MM.1S (cell line): Measurements from ENCODE around the gene NTM.

Experiments used
- DNase-seq: peaks from one replicate; pipeline ENCODE4 v3.0.0-alpha.2; 2015
- H2AFZ ChIP-seq: fragments of 300-600 bp; sonication (generic); 2 replicates; pipeline ENCODE4 v1.6.0; 2016; ENCODE audit warnings: antibody characterized with exemption, low read length
- H3F3A ChIP-seq: fragments of 300-600 bp; sonication (generic); 2 replicates; pipeline ENCODE4 v1.6.1; 2016; ENCODE audit warnings: mild to moderate bottlenecking, antibody characterized with exemption, low read length, moderate library complexity, mixed read lengths; ENCODE audit not compliant: insufficient read depth
- H3K27ac ChIP-seq: fragments of 300-600 bp; sonication (generic); 2 replicates; pipeline ENCODE4 v1.5.1; 2016; ENCODE audit warnings: mild to moderate bottlenecking, low read length
- H3K27me3 ChIP-seq: fragments of 300-600 bp; sonication (generic); replicated peaks from 2 replicates; pipeline ENCODE4 v1.6.0; 2016; ENCODE audit warnings: low read length; ENCODE audit not compliant: insufficient read depth
- H3K36me3 ChIP-seq: fragments of 300-600 bp; sonication (generic); replicated peaks from 2 replicates; pipeline ENCODE4 v1.6.1; 2016; ENCODE audit warnings: mild to moderate bottlenecking, low read length, mixed read lengths; ENCODE audit not compliant: insufficient read depth
- H3K4me1 ChIP-seq: fragments of 300-600 bp; sonication (generic); 2 replicates; pipeline ENCODE4 v1.6.1; 2016; ENCODE audit warnings: low read length, mixed read lengths
- H3K4me2 ChIP-seq: fragments of 300-600 bp; sonication (generic); 2 replicates; pipeline ENCODE4 v1.6.0; 2016; ENCODE audit warnings: low read depth, low read length
- H3K4me3 ChIP-seq: fragments of 300-600 bp; sonication (generic); 2 replicates; pipeline ENCODE4 v1.5.1; 2016; ENCODE audit warnings: low read length, mixed read lengths
- H3K79me2 ChIP-seq: fragments of 300-600 bp; sonication (generic); 2 replicates; pipeline ENCODE4 v1.6.1; 2016; ENCODE audit warnings: mixed run types, low read length, mixed read lengths
- H3K9ac ChIP-seq: fragments of 300-600 bp; sonication (generic); 2 replicates; pipeline ENCODE4 v1.6.1; 2016; ENCODE audit warnings: low read length, mixed read lengths
- H3K9me2 ChIP-seq: fragments of 300-600 bp; sonication (generic); replicated peaks from 2 replicates; pipeline ENCODE4 v1.6.1; 2016; ENCODE audit warnings: mild to moderate bottlenecking, low read length, mixed read lengths; ENCODE audit not compliant: insufficient read depth
- H3K9me3 ChIP-seq: fragments of 300-600 bp; sonication (generic); replicated peaks from 2 replicates; pipeline ENCODE4 v1.6.1; 2016; ENCODE audit warnings: mild to moderate bottlenecking, low read length, mixed read lengths; ENCODE audit not compliant: insufficient read depth
- H4K20me1 ChIP-seq: fragments of 300-600 bp; sonication (generic); 2 replicates; pipeline ENCODE4 v1.6.1; 2016; ENCODE audit warnings: mild to moderate bottlenecking, low read length, moderate library complexity, mixed read lengths; ENCODE audit not compliant: insufficient read depth
- CTCF ChIP-seq: fragments of 300-600 bp; sonication (generic); IDR thresholded peaks from 2 replicates; pipeline ENCODE4 v1.5.1; 2016; ENCODE audit warnings: antibody characterized with exemption, low read length, mixed read lengths
- EZH2 ChIP-seq: fragments of 300-600 bp; sonication (generic); optimal IDR thresholded peaks from 2 replicates; pipeline ENCODE3; 2017; ENCODE audit warnings: low read depth, mild to moderate bottlenecking, antibody characterized with exemption, low read length, mixed read lengths
- EZH2phosphoT487 ChIP-seq: fragments of 300-600 bp; sonication (generic); IDR thresholded peaks from 2 replicates; pipeline ENCODE4 v1.6.1; 2018; ENCODE audit warnings: antibody characterized with exemption, low read length

The NTM gene

GRCh38 chr11:131372234-131372962 is 2.0 kb downstream of the NTM start:
- no peak for DNase-seq
- no peaks in the 10 kb centered on the region for H3K9me3 ChIP-seq
- H4K20me1 ChIP-seq: no peaks in the 10 kb centered on the region
- H3K4me1 ChIP-seq: 0 out of 2 replicates have a peak, but pooled peaks cover 7% of the 10 kb centered on the region
- no peak overlapping the region for H3K9ac ChIP-seq
- H3K79me2 ChIP-seq: no peaks in the 10 kb centered on the region
- H2AFZ ChIP-seq: no peak overlapping the region
- H3K4me3 ChIP-seq: no peak overlapping the region
- H3K4me2 ChIP-seq: no peak overlapping the region
- TF ChIP-seq EZH2phosphoT487 (no peak), EZH2 (no peak), CTCF (no peak)
- H3K27me3 ChIP-seq: no peaks in the 10 kb centered on the region
- H3F3A ChIP-seq: no peaks in the 10 kb centered on the region
- no peaks in the 10 kb centered on the region for H3K9me2 ChIP-seq
- H3K36me3 ChIP-seq: no peaks in the 10 kb centered on the region
- no peak overlapping the region for H3K27ac ChIP-seq

- no peak for DNase-seq
These were observed 2.8 kb downstream of the NTM start for GRCh38 chr11:131373095-131373725.

GRCh38 chr11:131373756-131374155 is 3.3 kb downstream of the NTM start:
- Histone ChIP-seq H3K9me2 (no peaks in the 10 kb centered on the region), H3K36me3 (no peaks in the 10 kb centered on the region)
- TF ChIP-seq EZH2phosphoT487 (no peak), EZH2 (no peak), CTCF (no peak)

More at GRCh38 chr11:131373095-131373725, 2.8 kb downstream of the NTM start:
- H3K4me2 ChIP-seq: no peak overlapping the region
- peaks cover 15% of the 10 kb centered on the region for H3K4me1 ChIP-seq
- H3K27me3 ChIP-seq: no peaks in the 10 kb centered on the region
- H4K20me1 ChIP-seq: no peaks in the 10 kb centered on the region
- H3K9ac ChIP-seq: no peak overlapping the region
- no peak overlapping the region for H3K27ac ChIP-seq
- H3F3A ChIP-seq: 0 out of 2 replicates have a peak, but pooled peaks cover under 1% of the 10 kb centered on the region
- no peaks in the 10 kb centered on the region for H3K9me2 ChIP-seq
- no peaks in the 10 kb centered on the region for H3K36me3 ChIP-seq
- no peak overlapping the region for H2AFZ ChIP-seq
- no peaks in the 10 kb centered on the region for H3K9me3 ChIP-seq
- no peaks in the 10 kb centered on the region for H3K79me2 ChIP-seq
- no peak for TF ChIP-seq EZH2
- TF ChIP-seq CTCF: no peak
- TF ChIP-seq EZH2phosphoT487: no peak
- H3K4me3 ChIP-seq: no peak overlapping the region

More at GRCh38 chr11:131373756-131374155, 3.3 kb downstream of the NTM start:
- Histone ChIP-seq H3K4me1 (peaks cover 21% of the 10 kb centered on the region), H3K27me3 (no peaks in the 10 kb centered on the region), H4K20me1 (no peaks in the 10 kb centered on the region), H3K79me2 (no peaks in the 10 kb centered on the region), H2AFZ (no peak overlapping the region), H3K4me3 (no peak overlapping the region), H3K4me2 (no peak overlapping the region), H3F3A (0 out of 2 replicates have a peak, but pooled peaks cover 6% of the 10 kb centered on the region), H3K9me3 (no peaks in the 10 kb centered on the region), H3K9ac (no peak overlapping the region), H3K27ac (no peak overlapping the region)
- no peak for DNase-seq
